H1 (cell line): ENCODE measurements around the gene CPZ.

Experiments
- CREB1 ChIP-seq: IDR thresholded peaks from 2 replicates; pipeline ENCODE4 v1.6.1; 2012; ENCODE audit warnings: inconsistent platforms
- EP300 ChIP-seq, 2 experiments: IDR thresholded peaks; 1 replicate in 1 of 2; 2 replicates in 1 of 2; pipeline ENCODE4 v1.6.1; 2011 to 2012; ENCODE audit warnings: low read depth in 2 of 2, low read length in 2 of 2, mild to moderate bottlenecking in 2 of 2, borderline replicate concordance in 1 of 2, inconsistent platforms in 1 of 2, moderate library complexity in 1 of 2
- EZH2 ChIP-seq: fragments of 200-600 bp; sonication (generic); IDR thresholded peaks from 2 replicates; pipeline ENCODE4 v1.7.1; 2012; ENCODE audit warnings: low read depth, mild to moderate bottlenecking, moderate library complexity, low read length, inconsistent platforms; ENCODE audit not compliant: severe bottlenecking
- FOSL1 ChIP-seq: IDR thresholded peaks from 2 replicates; pipeline ENCODE4 v1.6.1; 2011; ENCODE audit warnings: mild to moderate bottlenecking, low read depth, low read length, moderate library complexity; ENCODE audit not compliant: insufficient read depth
- GTF2F1 ChIP-seq: IDR thresholded peaks from 2 replicates; pipeline ENCODE4 v1.6.1; 2012; ENCODE audit warnings: low read depth, low read length, improper control_type of control experiment, borderline replicate concordance
- MAFK ChIP-seq: IDR thresholded peaks from 2 replicates; pipeline ENCODE4 v1.6.1; 2012; ENCODE audit warnings: low read depth, mild to moderate bottlenecking, improper control_type of control experiment, low read length
- POLR2A ChIP-seq, 2 experiments: IDR thresholded peaks; 1 replicate in 1 of 2; 2 replicates in 1 of 2; pipeline ENCODE4 v1.6.1; 2011; ENCODE audit warnings: low read depth in 2 of 2, low read length in 2 of 2, mild to moderate bottlenecking in 2 of 2; ENCODE audit errors: control extremely low read depth in 1 of 2
- POLR2AphosphoS5 ChIP-seq: IDR thresholded peaks from 2 replicates; pipeline ENCODE4 v1.6.1; 2011; ENCODE audit warnings: low read depth, low read length
- RFX5 ChIP-seq: IDR thresholded peaks from 2 replicates; pipeline ENCODE4 v1.6.1; 2011; ENCODE audit warnings: low read depth, low read length, improper control_type of control experiment, borderline replicate concordance
- TAF1 ChIP-seq: IDR thresholded peaks from 2 replicates; pipeline ENCODE4 v1.6.1; 2011; ENCODE audit warnings: mild to moderate bottlenecking, low read depth, low read length
- ZNF274 ChIP-seq: IDR thresholded peaks from 2 replicates; pipeline ENCODE4 v1.7.0; 2012; ENCODE audit warnings: low read length, borderline replicate concordance; ENCODE audit errors: extremely low read depth
- TF ChIP-seq, protein P1 (sequence below), 3 experiments: IDR thresholded peaks; 1 replicate in 2 of 3; 2 replicates in 1 of 3; pipeline versions ENCODE4 v1.5.1 to v1.6.1; 2011; ENCODE audit warnings: low read length in 3 of 3, mild to moderate bottlenecking in 3 of 3, inconsistent platforms in 2 of 3, low read depth in 1 of 3, moderate library complexity in 1 of 3; ENCODE audit not compliant: insufficient read depth in 1 of 3; ENCODE audit errors: control extremely low read depth in 1 of 3
- TF ChIP-seq, protein P2 (sequence below): IDR thresholded peaks from 2 replicates; pipeline ENCODE4 v1.6.1; 2012; ENCODE audit warnings: inconsistent platforms

DNA sequence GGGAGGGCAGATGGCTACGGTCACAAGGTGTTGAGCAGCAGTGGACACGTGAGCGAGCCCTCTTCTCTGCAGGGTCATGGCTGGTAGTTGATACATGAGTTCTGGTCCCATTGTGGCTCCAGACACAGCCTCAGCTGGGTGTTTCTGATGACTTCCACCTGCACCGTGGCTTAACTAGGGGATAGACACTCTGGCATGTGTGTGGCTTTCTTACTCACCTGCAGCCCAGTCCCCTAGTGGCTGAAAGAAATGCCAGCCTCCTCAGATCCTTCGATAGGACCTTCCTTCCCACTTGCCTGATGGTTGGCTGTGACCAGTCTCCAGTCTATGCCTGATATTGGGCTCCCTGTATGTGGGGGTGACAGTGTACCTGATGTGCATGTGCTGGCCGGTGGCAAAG lies 7.4 kb upstream of the CPZ start:
- TF ChIP-seq POLR2A (IDR thresholded peaks at IDR 0.05; ENCODE audit: control extremely low read depth in 1 of 2, low read depth in 2 of 2, low read length in 2 of 2) = no peak
- no peak for TF ChIP-seq ZNF274
- no peak for TF ChIP-seq GTF2F1
- TF ChIP-seq EP300 (IDR thresholded peaks at IDR 0.05; ENCODE audit: borderline replicate concordance in 1 of 2, low read depth in 2 of 2, low read length in 2 of 2) = no peak
- TF ChIP-seq CREB1 = no peak
- no peak for TF ChIP-seq TAF1
- no peak for TF ChIP-seq POLR2AphosphoS5
- no peak for TF ChIP-seq FOSL1
- TF ChIP-seq, protein P1, sequence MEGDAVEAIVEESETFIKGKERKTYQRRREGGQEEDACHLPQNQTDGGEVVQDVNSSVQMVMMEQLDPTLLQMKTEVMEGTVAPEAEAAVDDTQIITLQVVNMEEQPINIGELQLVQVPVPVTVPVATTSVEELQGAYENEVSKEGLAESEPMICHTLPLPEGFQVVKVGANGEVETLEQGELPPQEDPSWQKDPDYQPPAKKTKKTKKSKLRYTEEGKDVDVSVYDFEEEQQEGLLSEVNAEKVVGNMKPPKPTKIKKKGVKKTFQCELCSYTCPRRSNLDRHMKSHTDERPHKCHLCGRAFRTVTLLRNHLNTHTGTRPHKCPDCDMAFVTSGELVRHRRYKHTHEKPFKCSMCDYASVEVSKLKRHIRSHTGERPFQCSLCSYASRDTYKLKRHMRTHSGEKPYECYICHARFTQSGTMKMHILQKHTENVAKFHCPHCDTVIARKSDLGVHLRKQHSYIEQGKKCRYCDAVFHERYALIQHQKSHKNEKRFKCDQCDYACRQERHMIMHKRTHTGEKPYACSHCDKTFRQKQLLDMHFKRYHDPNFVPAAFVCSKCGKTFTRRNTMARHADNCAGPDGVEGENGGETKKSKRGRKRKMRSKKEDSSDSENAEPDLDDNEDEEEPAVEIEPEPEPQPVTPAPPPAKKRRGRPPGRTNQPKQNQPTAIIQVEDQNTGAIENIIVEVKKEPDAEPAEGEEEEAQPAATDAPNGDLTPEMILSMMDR (IDR thresholded peaks at IDR 0.05; ENCODE audit: control extremely low read depth in 1 of 3, insufficient read depth in 1 of 3, low read depth in 1 of 3, low read length in 3 of 3) = peak in 2 of 3 experiments; percentile 49 to 78; a peak in 3 of 4 replicates
- TF ChIP-seq EZH2 = no peak
- TF ChIP-seq RFX5 = no peak
- TF ChIP-seq, protein P2, sequence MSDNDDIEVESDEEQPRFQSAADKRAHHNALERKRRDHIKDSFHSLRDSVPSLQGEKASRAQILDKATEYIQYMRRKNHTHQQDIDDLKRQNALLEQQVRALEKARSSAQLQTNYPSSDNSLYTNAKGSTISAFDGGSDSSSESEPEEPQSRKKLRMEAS = peak; percentile 45; the same call in 1 of the 2 replicates
- TF ChIP-seq MAFK = no peak
